Fibroblast of gingiva (primary cell): ENCODE data around the gene CPNE9.

ENCODE experiments used
- DNase-seq: peaks from one replicate; pipeline ENCODE4 v3.0.0-alpha.2; 2011; ENCODE audit warnings: low read depth

CPNE9 gene

DNA sequence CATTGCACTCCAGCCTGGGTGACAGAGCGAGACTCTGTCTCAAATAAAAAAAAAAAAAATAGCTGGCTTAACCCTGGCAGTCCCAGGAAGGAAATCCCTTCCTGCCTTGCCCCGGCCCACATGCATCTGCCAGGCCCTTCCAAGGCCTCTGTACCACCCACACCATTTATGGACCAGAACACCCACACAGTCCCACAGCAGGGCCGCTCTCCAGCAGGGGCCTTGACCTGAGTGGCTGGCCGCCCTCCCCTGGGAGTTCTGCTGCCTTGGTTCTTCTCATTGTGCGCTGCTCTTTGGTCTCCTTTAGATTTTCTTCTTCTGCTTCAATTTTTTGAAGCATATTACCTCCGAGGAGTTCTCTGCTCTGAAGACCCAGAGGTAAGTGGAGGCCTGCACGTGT lies 16.1 kb upstream of the CPNE9 start:
- DNase-seq = no peak

DNA sequence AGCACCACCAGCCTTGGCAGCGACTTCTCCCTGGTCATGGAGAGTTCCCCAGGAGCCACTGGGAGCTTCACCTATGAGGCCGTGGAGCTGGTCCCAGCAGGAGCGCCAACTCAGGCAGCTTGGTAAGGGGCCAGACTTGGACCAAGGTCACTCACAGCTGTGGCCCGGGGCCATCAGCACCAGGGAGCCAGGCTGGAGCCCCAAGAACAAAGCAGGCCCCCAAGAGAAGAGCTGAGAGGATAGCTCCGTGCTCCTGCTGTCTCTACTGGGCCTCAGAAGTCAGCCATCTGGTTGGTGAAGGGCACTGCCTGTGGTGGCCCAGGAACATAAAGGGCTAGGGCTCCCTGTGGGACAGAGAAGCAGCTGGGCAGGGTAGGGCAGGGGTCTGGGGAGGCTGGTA lies 14.7 kb upstream of the CPNE9 start:
- no peak for DNase-seq

DNA sequence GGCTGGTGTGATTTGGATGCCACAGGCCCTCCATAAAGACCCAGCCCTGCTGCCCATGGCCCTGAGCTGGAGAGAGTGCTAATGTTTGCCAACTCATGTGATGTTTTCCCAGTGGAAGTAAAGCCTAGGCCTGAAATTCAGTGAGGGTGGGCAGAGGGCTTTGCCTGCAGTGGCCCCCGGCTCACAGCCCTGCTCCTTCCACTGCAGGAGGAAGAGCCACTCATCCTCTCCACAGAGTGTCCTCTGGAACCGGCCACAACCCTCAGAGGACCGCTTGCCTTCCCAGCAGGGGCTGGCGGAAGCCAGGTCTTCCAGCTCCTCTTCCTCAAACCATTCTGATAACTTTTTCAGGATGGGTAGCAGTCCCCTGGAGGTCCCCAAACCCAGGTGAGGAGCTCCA lies 13.9 kb upstream of the CPNE9 start:
- DNase-seq = no peak

DNA sequence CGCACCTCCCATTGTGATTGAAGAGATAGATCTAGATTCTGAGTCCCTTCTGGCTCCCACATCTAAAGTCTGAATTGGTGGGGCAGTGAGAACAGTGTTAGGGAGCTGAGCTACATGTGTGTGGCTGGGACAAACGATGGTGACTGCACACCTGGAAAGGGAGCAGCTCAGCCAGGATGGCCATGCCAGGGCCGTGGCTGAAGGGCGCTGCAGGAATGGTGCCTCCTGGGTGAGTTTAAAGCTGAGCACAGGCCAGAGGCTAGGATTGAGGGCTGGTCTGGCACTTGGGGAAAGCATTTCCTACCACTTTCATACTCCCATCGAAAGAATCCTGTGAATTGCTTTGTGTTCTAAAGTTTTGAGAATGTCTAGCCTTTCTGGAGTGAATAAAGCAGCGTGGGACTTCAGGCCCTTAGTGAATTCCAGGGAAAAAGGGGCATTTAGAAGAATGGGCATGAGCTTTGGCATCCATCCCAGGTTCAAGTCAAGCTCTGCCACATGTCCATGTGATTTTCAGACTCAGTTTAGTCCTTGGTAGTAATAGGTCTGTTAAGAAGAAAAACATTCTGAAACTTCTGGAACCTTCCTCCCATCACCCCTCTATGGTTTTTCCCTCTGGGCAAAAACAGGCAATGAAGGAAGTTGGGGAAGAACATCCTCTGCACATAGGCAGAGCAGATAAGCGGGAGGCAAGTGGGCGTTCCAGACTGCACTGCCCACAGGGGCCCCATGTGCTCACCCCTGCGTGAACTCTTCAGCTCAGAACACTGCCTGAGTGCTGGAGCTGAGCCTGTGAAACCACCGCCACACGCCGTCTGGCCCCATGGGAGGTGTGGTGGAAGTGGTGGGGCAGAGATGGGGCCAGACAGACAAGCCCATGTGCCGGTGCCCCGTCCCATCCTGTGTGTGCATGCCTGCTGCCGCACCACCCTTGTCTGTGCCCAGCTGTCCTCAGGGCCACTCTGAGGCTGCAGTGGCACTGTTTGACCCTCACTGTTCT lies 12.9 kb upstream of the CPNE9 start:
- DNase-seq = no peak

DNA sequence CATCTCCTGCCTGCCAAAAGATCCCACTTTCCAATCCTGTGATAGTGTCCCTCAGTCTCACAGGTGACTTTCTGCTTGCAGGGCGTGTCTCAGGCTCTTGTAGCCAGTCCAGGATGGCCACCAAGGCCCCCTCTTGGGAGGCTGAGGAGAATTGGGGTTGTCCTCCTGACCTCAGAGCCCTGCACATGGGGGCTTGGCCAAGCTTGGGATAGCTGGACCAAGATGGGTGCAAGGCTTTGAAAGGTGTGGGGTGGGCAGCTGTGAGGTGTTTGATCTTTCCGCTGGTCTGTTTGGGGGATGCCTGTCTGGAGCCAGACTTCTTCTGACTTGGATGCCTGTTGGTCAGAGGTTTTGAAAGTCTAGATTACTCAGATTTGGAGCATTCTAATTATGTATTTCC lies 12.0 kb upstream of the CPNE9 start:
- no peak for DNase-seq

DNA sequence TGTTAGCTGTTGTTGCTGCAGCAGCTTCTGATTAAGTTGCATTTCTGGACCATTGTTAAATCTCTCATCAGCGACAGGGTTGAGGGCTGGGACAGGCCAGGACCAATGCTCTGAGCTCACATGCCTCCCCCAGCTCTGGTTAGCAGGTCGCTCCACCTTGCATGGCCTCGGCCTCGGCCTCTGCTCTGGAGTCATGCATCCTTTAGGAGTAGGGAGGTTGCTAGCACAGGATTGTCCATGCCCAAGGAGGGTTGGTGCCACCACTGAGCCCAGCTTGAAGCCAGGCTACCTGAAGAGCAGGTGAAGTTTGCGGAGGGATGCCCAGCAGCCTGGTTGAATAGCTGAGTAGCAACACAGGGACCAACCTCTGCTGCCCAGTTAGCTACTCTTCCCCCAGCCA lies 11.2 kb upstream of the CPNE9 start:
- no peak for DNase-seq

DNA sequence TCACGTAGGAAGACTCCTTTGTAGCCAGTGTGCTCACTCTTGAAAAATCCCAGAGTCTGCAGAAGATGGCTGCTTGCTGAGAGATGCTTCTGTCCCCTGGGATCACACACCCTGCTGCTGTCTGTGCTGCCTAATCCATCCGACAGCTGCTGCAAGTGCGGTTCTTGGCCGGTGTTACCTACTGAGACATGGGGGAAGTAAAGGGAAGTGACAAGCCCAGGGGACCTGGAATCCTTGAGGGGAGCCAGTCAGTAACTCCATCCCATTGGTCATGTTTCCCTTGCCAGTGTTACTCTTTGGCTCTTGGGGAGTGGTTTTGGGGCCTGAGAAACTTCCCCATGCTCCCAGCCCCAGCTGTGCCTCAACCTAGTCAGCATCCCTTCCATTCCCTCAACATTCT lies 8.3 kb upstream of the CPNE9 start:
- DNase-seq = no peak

DNA sequence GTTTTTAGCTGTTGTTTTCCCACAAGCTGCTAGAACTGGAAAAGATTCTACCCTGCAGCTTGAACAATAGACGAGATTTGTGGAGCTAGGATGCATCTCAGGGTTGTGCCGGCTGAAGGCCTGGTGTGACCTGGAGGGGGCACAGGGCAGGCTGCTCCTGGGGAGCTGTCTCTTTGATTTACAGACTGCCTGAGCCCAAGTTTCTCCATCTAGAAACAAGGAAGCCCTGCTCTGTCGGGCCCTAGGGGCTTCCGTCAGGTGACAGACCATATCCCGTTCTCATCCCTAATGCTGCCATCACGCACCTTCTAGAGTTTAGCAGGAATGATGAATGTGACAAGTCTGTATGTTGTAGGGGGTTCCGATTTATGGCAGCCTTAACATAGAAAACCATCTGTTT lies 7.9 kb upstream of the CPNE9 start:
- no peak for DNase-seq

DNA sequence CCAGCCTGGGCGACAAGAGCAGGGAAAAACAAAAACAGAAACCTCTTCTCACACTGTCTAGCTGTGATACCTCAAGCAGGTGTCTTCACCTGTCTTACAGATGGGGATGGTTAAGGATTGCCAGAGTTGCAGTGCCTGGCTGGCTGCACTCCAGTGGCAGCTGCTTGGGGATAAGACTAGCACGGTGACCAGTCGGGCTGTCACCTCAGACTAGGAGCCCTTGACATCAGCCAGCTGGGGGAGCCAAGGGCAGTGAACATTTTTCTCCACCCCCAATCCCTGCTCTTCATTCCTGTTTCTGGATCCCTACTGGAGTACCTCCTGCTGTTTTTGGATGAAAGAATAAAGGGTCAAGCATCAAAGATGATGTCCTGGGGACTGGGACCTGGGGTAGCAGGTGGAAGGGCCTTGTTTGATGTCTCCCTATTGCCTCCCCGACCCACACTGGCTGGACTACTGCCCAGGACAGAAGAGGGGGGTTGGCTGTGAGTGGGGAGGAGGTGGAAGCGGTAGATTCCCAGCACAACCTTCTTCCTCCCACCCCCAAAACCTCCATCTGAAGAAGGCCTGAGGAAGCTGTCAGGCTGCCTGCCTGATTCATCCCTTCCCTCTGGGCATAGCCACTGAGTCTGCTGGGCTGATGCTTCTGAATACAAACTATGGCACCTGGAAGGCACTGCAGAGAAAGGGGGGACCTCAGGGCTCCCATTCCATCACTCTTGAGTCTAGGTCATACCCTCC lies 7.0 kb upstream of the CPNE9 start:
- DNase-seq = no peak

DNA sequence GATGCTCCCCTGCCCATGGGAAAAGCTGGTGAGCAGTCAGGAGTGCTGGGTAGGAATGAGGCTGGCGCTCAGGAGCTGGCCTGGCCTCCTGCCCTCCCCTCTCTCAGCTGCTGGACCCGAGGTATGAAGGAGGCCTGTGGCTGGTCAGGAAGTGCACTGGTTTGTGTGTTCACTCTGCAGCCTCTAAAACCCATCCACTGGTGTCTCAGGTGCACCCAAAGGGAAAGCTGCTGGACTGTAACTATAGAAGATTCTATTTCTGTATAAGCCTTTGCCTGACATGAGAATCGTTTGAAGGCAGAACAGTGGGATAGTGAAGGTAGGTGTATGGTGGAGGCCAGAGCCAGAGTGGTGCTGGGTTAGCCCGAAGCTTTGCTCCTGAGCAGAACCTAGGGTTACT lies 5.7 kb upstream of the CPNE9 start:
- no peak for DNase-seq

DNA sequence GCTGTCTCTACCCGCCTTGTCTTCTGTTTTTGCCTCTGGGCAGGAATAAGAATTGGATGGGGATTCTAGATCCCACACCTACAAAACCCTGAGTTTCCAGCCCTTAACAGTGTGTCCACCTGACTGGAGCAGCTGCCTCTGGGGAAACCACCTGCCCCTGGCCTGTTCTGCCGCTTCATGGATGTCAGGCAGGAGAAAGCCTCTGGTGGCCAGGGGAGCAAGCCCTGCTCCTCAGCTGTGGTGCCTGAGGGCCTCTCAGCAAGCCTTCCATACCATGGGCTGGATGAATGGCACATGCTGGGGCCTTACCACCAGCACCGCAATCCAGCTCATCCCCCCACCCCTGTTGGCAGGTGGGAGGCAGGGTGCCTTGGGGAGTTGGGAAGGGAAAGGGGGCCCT lies 5.3 kb upstream of the CPNE9 start:
- no peak for DNase-seq

DNA sequence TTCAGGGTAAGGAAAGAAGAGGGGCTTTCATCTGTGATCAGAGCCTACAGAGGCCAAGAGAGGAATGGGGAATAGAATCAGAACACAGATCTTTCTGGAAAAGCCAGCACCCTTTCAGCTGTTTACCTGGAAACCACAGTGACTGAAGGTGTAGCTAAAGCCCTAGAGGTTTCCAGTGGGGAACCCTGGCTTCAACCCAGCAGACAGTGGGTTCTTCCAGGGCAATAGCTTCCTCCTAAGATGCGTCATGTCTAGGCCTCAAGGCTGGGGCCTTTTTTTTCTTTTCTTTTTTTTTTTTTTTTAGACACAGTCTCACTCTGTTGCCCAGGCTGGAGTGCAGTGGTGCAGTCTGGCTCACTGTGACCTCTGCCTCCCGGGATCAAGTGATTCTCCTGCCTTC lies 3.1 kb upstream of the CPNE9 start:
- no peak for DNase-seq

DNA sequence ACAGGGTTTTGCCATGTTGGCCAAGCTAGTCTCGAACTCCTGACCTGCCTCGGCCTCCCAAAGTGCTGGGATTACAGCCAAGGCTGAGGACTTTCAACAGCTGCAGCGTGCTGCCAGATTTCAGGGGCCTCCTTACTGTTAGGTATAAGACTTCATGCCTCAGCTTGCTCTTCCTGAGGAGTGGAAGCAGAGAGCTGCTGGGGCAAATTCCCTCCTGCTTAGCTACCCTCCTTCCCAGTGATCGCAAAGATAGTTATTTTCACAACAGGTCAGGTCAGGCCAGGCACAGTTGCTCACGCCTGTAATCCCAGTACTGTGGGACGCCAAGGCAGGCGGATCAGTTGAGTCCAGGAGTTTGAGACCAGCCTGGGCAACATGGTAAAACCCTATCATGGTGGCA lies 2.6 kb upstream of the CPNE9 start:
- DNase-seq = no peak

DNA sequence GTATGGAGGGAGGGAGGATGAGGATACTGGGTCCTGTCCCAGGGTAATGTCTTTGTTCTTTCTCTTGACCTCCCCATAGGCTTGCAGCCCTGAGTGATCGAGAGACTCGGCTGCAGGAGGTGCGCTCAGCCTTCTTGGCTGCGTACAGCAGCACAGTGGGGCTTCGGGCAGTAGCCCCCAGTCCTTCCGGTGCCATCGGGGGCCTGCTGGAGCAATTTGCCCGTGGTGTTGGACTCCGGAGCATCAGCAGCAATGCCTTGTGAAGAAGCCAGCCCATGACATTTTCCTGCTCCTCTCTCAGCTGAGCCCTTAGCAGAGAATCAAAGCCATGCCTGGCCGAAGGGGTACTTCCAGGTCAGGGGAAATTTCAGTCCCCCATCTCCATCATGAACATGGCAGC lies 1.9 kb upstream of the CPNE9 start:
- DNase-seq = no peak

DNA sequence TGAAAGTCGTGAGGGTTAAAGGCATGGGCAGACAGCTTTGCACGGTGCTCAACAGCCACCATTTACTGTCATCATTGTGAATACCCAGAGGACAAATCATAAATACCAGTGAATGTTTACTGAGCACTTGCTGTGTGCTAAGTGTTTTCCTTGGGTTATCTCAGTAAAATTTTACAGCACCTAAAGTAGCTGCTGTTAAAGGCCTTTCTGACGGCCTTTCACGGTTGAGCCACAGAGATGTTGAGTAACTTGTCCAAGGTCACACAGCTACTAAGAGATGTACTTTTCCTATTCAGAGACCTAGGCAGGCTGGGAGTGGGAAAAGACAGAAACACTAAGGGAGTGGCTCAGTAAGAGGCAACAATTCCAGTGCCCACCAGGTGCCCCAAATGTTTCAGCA lies 393 bp upstream of the CPNE9 start:
- no peak for DNase-seq

DNA sequence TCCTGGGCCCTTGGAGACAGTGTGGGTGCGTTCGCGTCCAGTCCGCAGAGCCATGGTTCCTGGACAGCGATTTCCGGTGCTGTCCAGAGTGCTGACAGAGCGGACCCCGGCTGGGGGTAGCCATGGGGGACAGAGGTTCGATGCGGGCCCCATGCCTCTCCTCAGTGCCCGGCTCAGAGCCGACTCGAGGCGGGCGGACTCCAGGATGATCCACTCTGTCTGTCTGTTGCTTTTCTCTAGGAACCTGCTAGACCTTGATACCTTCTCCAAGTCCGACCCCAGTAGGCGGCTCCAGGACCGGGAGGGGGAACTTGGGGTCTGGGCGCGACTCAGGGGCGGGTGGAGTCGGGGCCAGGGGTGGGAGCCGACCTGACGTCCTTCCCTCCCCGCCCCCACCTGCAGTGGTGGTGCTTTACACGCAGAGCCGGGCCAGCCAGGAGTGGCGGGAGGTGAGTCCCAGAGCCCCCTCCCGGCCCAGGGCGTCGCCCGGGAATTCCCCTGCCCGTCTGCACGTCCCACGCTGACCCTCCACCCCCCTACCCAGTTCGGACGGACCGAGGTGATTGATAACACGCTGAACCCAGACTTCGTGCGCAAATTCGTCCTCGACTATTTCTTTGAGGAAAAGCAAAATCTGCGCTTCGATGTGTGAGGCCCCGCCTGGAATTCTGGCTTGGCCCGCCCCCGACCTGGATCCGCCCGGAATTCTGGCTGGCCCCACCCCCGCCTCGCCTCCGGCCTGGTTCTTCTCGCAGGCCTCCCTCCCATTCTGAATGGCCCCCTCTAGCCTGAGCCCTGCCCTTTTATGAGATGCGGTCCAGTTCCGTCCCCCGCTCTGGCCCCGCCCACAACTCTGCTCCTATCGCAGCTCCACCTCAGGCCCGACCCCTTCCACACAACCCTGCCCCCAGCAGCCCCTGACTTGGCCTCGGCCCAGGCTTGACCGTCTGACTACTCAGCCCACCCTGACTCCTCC lies 1.0 kb downstream of the CPNE9 start:
- DNase-seq = no peak

DNA sequence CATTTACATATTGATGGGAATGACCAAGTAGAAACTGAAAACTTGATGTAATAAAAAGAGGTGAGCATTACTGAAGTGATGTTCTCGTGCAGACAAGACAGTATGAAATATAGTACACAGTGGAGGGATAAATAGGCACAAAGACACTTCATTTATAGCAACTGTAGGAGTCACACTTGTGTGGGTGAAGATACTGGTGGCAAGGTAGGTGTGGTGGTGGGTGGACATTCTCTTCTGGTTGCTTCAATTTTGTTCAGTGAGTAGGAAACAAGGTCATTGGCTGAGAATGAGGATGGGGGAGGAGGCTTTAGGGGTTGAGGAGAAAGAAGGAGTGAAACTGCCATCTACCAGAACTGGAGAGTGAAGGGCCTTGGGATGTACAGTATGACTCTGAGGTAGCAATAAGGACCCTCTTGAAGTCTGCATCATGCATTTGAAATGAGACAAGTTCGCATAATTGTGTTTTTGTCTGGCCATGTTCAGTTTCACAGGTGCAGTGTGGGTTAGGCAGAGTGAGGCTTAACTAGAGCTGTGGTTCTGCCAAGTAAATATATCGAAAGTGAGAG lies 6.6 kb downstream of the CPNE9 start:
- no peak for DNase-seq

DNA sequence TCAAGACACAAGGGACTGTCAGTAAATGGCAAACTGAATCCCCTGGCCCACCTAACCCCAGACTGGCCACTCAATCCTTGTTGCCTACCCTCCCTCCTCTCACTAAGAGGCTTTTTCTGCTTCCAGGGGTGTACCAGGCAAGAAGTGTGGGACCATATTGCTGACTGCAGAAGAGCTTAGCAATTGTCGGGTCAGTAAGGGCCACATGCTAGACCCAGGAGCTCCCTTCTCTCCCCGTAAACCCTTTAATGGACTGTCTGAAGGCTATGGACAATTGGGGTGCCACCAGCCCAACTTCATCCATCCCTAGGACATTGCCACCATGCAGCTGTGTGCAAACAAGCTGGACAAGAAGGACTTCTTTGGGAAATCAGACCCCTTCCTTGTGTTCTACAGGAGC lies 8.8 kb downstream of the CPNE9 start:
- DNase-seq = no peak

DNA sequence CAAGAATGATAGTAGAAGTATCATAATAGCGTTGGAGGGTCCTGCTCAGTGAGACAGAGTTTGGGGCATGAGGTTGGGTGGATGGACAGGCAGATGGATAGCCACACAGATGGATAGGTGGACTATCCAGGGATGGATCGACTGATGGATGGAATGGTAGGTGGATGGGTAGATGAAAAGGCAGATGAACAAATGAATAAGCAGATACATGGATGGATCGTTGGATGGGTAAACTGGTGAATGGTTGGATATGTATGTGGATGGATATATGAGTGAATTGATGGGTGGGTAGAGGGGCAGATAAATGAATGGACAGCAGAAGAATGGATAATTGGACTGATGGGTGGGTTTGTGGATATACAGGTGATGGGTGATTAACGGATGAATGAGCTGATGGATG lies 9.5 kb downstream of the CPNE9 start:
- no peak for DNase-seq

DNA sequence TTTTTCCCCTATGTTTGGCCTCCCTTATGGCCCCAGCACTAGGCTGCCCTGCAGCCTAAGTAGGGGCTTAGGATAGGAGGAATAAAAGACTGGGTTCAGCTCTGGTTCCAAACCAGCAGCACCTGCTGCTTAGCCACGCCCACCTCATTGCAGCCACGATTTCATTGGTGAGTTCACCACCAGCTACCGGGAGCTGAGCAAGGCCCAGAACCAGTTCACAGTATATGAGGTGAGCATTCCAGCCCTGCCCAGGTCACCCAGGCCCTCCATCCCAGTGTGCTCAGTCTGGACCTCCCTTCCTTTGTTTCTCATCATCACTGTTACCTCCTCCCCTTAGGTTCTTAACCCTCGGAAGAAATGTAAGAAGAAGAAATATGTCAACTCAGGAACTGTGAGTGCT lies 11.5 kb downstream of the CPNE9 start:
- DNase-seq = no peak

DNA sequence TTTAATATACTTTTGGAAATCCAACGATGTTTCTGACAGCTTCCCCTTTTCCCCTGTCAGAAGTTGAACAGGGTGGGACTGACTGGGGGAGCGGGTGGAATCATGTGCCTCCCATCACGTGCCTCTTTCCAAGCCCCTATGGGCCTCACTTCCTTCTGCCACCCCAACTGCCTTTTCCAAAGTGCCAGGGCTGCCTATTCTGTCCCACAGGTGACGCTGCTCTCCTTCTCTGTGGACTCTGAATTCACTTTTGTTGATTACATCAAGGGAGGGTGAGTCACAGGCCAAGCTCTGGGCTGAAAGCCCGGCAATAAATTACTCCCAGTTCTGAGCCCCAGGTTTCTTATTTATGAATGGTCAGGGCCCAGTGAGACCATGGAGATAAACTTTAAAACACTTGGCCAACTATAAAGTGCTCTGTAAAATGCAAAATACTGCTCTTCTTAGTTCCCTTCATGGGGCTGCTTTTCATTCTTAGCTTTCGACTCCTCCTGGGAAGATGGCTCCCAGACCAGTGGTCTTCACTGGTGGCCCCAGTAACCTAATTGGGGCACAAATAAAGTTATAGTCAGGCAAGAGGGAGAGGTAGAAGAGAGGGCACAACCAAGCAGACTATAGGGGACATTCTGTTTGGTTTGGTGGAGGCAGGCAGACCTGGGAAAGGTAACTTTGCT lies 12.3 kb downstream of the CPNE9 start:
- DNase-seq = peak; percentile 86
